Esophagus muscularis mucosa (tissue), 3 donors: ENCODE results near the gene CEP55.

ENCODE experiments used
- POLR2A ChIP-seq: fragments of 450-650 bp; IDR thresholded peaks from one replicate; pipeline ENCODE4 v1.6.1; 2017; ENCODE audit warnings: antibody characterized with exemption, moderate library complexity, mild to moderate bottlenecking, low read depth
- POLR2AphosphoS5 ChIP-seq, 2 donors: sonication (generic); formaldehyde crosslinking; IDR thresholded peaks; one replicate each; pipeline ENCODE4 v1.6.1; 2017; ENCODE audit warnings: antibody characterized with exemption in 2 of 2
- TF ChIP-seq, protein P1 (sequence below), 3 experiments: fragments of 200-600 bp in 2 of 3; fragments of 450-650 bp in 1 of 3; sonication (generic) in 2 of 3; IDR thresholded peaks; one replicate each; pipeline ENCODE4 v1.5.1; 2017 to 2019; ENCODE audit warnings: antibody characterized with exemption in 3 of 3, mild to moderate bottlenecking in 2 of 3, moderate library complexity in 1 of 3

DNA sequence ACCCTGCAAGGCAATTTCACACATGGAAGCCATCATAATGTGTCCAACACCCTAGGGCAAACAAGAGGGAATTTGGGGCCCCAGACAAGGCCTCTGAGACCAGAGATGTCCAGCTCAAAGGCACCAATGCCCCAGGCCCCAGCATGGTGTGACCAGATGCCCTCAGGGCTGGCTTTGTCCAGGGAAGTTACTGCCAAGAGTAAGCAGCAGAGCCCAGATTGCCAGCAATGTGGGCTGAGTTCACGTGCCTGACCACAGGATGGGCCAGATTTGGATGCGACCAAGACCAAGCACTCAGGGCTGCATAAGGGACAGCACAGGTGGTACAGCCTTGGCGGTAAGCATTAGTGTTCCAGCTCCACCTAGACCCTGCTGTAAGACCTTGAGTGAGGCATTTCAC, 27.0 kb upstream of the CEP55 start:
- TF ChIP-seq POLR2A (no peak), POLR2AphosphoS5 (IDR thresholded peaks at IDR 0.05) (no peak)
- TF ChIP-seq, protein P1, sequence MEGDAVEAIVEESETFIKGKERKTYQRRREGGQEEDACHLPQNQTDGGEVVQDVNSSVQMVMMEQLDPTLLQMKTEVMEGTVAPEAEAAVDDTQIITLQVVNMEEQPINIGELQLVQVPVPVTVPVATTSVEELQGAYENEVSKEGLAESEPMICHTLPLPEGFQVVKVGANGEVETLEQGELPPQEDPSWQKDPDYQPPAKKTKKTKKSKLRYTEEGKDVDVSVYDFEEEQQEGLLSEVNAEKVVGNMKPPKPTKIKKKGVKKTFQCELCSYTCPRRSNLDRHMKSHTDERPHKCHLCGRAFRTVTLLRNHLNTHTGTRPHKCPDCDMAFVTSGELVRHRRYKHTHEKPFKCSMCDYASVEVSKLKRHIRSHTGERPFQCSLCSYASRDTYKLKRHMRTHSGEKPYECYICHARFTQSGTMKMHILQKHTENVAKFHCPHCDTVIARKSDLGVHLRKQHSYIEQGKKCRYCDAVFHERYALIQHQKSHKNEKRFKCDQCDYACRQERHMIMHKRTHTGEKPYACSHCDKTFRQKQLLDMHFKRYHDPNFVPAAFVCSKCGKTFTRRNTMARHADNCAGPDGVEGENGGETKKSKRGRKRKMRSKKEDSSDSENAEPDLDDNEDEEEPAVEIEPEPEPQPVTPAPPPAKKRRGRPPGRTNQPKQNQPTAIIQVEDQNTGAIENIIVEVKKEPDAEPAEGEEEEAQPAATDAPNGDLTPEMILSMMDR (IDR thresholded peaks at IDR 0.05) = no peak
